ENCODE results near the gene FBLIM1.
A peak's percentile ranks its signal among the peaks of the same experiment; 100 is the strongest.

The FBLIM1 gene

GRCh38 chr1:15737324-15738319, 21.0 kb upstream of the FBLIM1 start:
- Histone ChIP-seq H3K4me3 (ENCODE audit: low read depth, low read length) (no peak overlapping the region), H3K36me3 (ENCODE audit: control insufficient read depth in 2 of 2, insufficient read depth in 1 of 2, low read length in 2 of 2) (peaks cover 0 to 29% of the 10 kb centered on the region in 2 experiments; a peak in 1 of 3 replicates), H3K9me3 (ENCODE audit: control insufficient read depth, insufficient read depth, low read depth, low read length) (no peaks in the 10 kb centered on the region), H3K27ac (ENCODE audit: extremely low read depth, low read depth, low read length) (no peak overlapping the region), H3K4me1 (ENCODE audit: control insufficient read depth, insufficient read depth, low read length) (no peaks in the 10 kb centered on the region)
- ChIA-PET CTCF (interaction anchor here (0.6 kb wide), 1 partner anchor 147 kb away, joined by 3 read pairs; no protein-coding TSS in a partner anchor), POLR2A (interaction anchor here (0.6 kb wide), 1 partner anchor 475 kb away, joined by 7 read pairs; no protein-coding TSS in a partner anchor)
- TF ChIP-seq GLIS1 (tag by site-specific recombination; IDR thresholded peaks at IDR 0.05), result 0 out of 2 replicates have a peak, but pooled peaks have one; percentile 15
- TF ChIP-seq, protein P1, sequence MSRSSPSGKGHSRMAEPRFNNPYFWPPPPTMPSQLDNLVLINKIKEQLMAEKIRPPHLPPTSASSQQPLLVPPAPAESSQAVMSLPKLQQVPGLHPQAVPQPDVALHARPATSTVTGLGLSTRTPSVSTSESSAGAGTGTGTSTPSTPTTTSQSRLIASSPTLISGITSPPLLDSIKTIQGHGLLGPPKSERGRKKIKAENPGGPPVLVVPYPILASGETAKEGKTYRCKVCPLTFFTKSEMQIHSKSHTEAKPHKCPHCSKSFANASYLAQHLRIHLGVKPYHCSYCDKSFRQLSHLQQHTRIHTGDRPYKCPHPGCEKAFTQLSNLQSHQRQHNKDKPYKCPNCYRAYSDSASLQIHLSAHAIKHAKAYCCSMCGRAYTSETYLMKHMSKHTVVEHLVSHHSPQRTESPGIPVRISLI (tag by site-specific recombination; IDR thresholded peaks at IDR 0.05), result 0 out of 2 replicates have a peak, but pooled peaks have one; percentile 24
- peak; percentile 90 for TF ChIP-seq ZNF121 (tag by site-specific recombination; IDR thresholded peaks at IDR 0.05)
- TF ChIP-seq SCRT1 (tag by site-specific recombination; IDR thresholded peaks at IDR 0.05; ENCODE audit: borderline replicate concordance), result peak; percentile 98
- TF ChIP-seq ZNF791 (tag by site-specific recombination; IDR thresholded peaks at IDR 0.05), result no peak
- TF ChIP-seq ZNF311 (tag by site-specific recombination; IDR thresholded peaks at IDR 0.05; ENCODE audit: borderline replicate concordance), result no peak
- TF ChIP-seq BCL11A (tag by site-specific recombination; IDR thresholded peaks at IDR 0.05; ENCODE audit: low read depth), result no peak
- TF ChIP-seq ZNF423 (tag by site-specific recombination; IDR thresholded peaks at IDR 0.05), result no peak
- no peak for TF ChIP-seq ZNF214 (tag by site-specific recombination; IDR thresholded peaks at IDR 0.05; ENCODE audit: borderline replicate concordance)
- TF ChIP-seq ZNF501 (tag by site-specific recombination; IDR thresholded peaks at IDR 0.05), result no peak
- peak; percentile 97 for TF ChIP-seq SCRT2 (tag by site-specific recombination; IDR thresholded peaks at IDR 0.05)
- no peak for TF ChIP-seq ZNF184 (tag by site-specific recombination; IDR thresholded peaks at IDR 0.05)
- TF ChIP-seq SETDB1 (IDR thresholded peaks at IDR 0.05; ENCODE audit: insufficient read length, low read length), result no peak
- no peak for TF ChIP-seq ZNF555 (tag by site-specific recombination; conservative IDR thresholded peaks at IDR 0.05)
- TF ChIP-seq, protein P2, sequence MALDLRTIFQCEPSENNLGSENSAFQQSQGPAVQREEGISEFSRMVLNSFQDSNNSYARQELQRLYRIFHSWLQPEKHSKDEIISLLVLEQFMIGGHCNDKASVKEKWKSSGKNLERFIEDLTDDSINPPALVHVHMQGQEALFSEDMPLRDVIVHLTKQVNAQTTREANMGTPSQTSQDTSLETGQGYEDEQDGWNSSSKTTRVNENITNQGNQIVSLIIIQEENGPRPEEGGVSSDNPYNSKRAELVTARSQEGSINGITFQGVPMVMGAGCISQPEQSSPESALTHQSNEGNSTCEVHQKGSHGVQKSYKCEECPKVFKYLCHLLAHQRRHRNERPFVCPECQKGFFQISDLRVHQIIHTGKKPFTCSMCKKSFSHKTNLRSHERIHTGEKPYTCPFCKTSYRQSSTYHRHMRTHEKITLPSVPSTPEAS (tag by site-specific recombination; IDR thresholded peaks at IDR 0.05), result no peak
- TF ChIP-seq ZBTB44 (tag by site-specific recombination; IDR thresholded peaks at IDR 0.05), result no peak
- TF ChIP-seq REST (tag by site-specific recombination; IDR thresholded peaks at IDR 0.05), result no peak

All from HEK293 (cell line).